ENCODE data around the gene RERE.

DNA sequence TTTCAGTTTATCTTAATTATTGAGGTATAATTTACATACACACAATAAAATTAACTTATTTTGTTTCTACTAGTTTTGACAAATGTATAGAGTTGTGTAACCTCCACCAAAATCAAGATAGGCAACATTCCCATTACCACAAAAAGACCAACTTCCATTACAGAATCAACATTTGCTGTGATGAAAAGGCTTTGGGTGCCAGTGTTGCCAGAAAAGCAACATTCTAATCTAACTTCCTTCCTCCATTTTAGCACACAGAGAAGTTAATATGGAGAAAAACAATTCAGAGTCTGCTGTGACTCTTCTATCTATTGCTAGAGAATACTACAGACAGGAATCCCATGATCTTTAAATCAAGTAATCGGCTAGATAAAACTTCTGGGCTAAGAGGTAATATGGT, 245.3 kb downstream of the RERE start:
- TF ChIP-seq, protein P1, sequence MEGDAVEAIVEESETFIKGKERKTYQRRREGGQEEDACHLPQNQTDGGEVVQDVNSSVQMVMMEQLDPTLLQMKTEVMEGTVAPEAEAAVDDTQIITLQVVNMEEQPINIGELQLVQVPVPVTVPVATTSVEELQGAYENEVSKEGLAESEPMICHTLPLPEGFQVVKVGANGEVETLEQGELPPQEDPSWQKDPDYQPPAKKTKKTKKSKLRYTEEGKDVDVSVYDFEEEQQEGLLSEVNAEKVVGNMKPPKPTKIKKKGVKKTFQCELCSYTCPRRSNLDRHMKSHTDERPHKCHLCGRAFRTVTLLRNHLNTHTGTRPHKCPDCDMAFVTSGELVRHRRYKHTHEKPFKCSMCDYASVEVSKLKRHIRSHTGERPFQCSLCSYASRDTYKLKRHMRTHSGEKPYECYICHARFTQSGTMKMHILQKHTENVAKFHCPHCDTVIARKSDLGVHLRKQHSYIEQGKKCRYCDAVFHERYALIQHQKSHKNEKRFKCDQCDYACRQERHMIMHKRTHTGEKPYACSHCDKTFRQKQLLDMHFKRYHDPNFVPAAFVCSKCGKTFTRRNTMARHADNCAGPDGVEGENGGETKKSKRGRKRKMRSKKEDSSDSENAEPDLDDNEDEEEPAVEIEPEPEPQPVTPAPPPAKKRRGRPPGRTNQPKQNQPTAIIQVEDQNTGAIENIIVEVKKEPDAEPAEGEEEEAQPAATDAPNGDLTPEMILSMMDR (IDR thresholded peaks at IDR 0.05; ENCODE audit: poor library complexity), result no peak
- TF ChIP-seq EZH2 (IDR thresholded peaks at IDR 0.05; ENCODE audit: borderline replicate concordance) (no peak), EZH2phosphoT487 (IDR thresholded peaks at IDR 0.05; ENCODE audit: low read depth, severe bottlenecking, unreplicated experiment) (no peak)

Data from hepatocyte (in vitro differentiated cells).